GM12873 (cell line): ENCODE data around the gene MED28.

Source experiments
- CTCF ChIP-seq: IDR thresholded peaks from 2 replicates; pipeline ENCODE4 v1.5.1; 2012; ENCODE audit warnings: low read depth, mild to moderate bottlenecking, moderate library complexity, low read length, control low read depth; ENCODE audit not compliant: insufficient read depth; ENCODE audit errors: missing control alignments

MED28 gene

GRCh38 chr4:17597517-17597916 lies 16.9 kb upstream of the MED28 start:
- no peak for TF ChIP-seq CTCF

GRCh38 chr4:17599826-17600225 lies 14.6 kb upstream of the MED28 start:
- no peak for TF ChIP-seq CTCF

GRCh38 chr4:17605236-17605635 lies 9.2 kb upstream of the MED28 start:
- TF ChIP-seq CTCF: no peak

GRCh38 chr4:17613761-17614415 lies 553 bp upstream of the MED28 start:
- TF ChIP-seq CTCF: no peak

- TF ChIP-seq CTCF: no peak
Observed at GRCh38 chr4:17616283-17616682, 1.8 kb downstream of the MED28 start.

- no peak for TF ChIP-seq CTCF
Observed at GRCh38 chr4:17618926-17619325, 4.5 kb downstream of the MED28 start.

GRCh38 chr4:17619416-17620105 lies 5.1 kb downstream of the MED28 start:
- TF ChIP-seq CTCF: no peak
